OCI-LY1 (cell line): ENCODE measurements around the gene KRT80.

Experiments used
- H2AFZ ChIP-seq: fragments of 200-600 bp; sonication (generic), shearing (Covaris generic); 2 replicates; pipeline ENCODE4 v1.6.0; 2014; ENCODE audit warnings: antibody characterized with exemption, mild to moderate bottlenecking, low read length
- H3F3A ChIP-seq: fragments of 200-600 bp; sonication (generic), shearing (Covaris generic); 2 replicates; pipeline ENCODE4 v1.6.0; 2014; ENCODE audit warnings: mild to moderate bottlenecking, antibody characterized with exemption, low read length, moderate library complexity; ENCODE audit not compliant: insufficient read depth
- H3K27ac ChIP-seq: fragments of 200-600 bp; sonication (generic); 2 replicates; pipeline ENCODE4 v1.5.1; 2014; ENCODE audit warnings: low read length, mixed run types, mild to moderate bottlenecking, low read depth; ENCODE audit not compliant: poor library complexity, severe bottlenecking
- H3K27me3 ChIP-seq: fragments of 200-600 bp; sonication (generic); 2 replicates; pipeline ENCODE4 v1.6.0; 2014; ENCODE audit warnings: antibody characterized with exemption, mild to moderate bottlenecking, low read length, moderate library complexity; ENCODE audit not compliant: insufficient read depth
- H3K36me3 ChIP-seq: fragments of 200-600 bp; sonication (generic); 2 replicates; pipeline ENCODE4 v1.6.1; 2014; ENCODE audit warnings: mild to moderate bottlenecking, antibody characterized with exemption, low read length, moderate library complexity, mixed read lengths; ENCODE audit not compliant: insufficient read depth
- H3K4me1 ChIP-seq: fragments of 200-600 bp; sonication (generic); 2 replicates; pipeline ENCODE4 v1.5.1; 2014; ENCODE audit warnings: mild to moderate bottlenecking, low read length, moderate library complexity; ENCODE audit not compliant: insufficient read depth, severe bottlenecking
- H3K4me2 ChIP-seq: fragments of 200-600 bp; sonication (generic), shearing (Covaris generic); 2 replicates; pipeline ENCODE4 v1.6.1; 2014; ENCODE audit warnings: low read length
- H3K4me3 ChIP-seq: fragments of 200-600 bp; sonication (generic); 2 replicates; pipeline ENCODE4 v1.5.1; 2014; ENCODE audit warnings: low read length, low read depth, mild to moderate bottlenecking, mixed read lengths; ENCODE audit not compliant: poor library complexity, severe bottlenecking
- H3K79me2 ChIP-seq: fragments of 200-600 bp; shearing (Covaris generic); 2 replicates; pipeline ENCODE4 v1.6.1; 2016; ENCODE audit warnings: mixed run types, low read length, mixed read lengths; ENCODE audit not compliant: insufficient read depth
- H3K9ac ChIP-seq: fragments of 200-600 bp; sonication (generic), shearing (Covaris generic); 2 replicates; pipeline ENCODE4 v1.6.1; 2014; ENCODE audit warnings: mild to moderate bottlenecking, low read length, mixed read lengths
- H3K9me2 ChIP-seq: fragments of 200-600 bp; sonication (generic), shearing (Covaris generic); 2 replicates; pipeline ENCODE4 v1.6.1; 2014; ENCODE audit warnings: low read depth, mild to moderate bottlenecking, low read length, mixed read lengths
- H3K9me3 ChIP-seq: fragments of 200-600 bp; shearing (Covaris generic); 2 replicates; pipeline ENCODE4 v1.6.1; 2014; ENCODE audit warnings: low read length, mixed read lengths
- H4K20me1 ChIP-seq: fragments of 200-600 bp; sonication (generic), shearing (Covaris generic); 2 replicates; pipeline ENCODE4 v1.6.0; 2016; ENCODE audit warnings: mild to moderate bottlenecking, low read length; ENCODE audit not compliant: insufficient read depth
- CTCF ChIP-seq: fragments of 200-600 bp; sonication (generic), shearing (Covaris generic); IDR thresholded peaks from 2 replicates; pipeline ENCODE4 v1.5.1; 2017; ENCODE audit warnings: mild to moderate bottlenecking, antibody characterized with exemption, low read length, moderate library complexity, mixed read lengths
- EZH2 ChIP-seq: fragments of 200-600 bp; sonication (generic), shearing (Covaris generic); IDR thresholded peaks from 2 replicates; pipeline ENCODE4 v1.8.0; 2017; ENCODE audit warnings: borderline replicate concordance, mixed run types, mild to moderate bottlenecking, antibody characterized with exemption, low read length, moderate library complexity, mixed read lengths

KRT80 gene

GRCh38 chr12:52178984-52179383 lies 12.8 kb downstream of the KRT80 start:
- H3K4me2 ChIP-seq = no peak overlapping the region
- H3K4me3 ChIP-seq = no peak overlapping the region
- no peaks in the 10 kb centered on the region for H3K9me2 ChIP-seq
- no peak overlapping the region for H3K9ac ChIP-seq
- TF ChIP-seq EZH2 (no peak), CTCF (no peak)
- no peaks in the 10 kb centered on the region for H3K4me1 ChIP-seq
- peaks cover 8% of the 10 kb centered on the region; the same call in 1 of the 2 replicates for H3K27me3 ChIP-seq
- no peaks in the 10 kb centered on the region for H3K36me3 ChIP-seq
- H2AFZ ChIP-seq = no peak overlapping the region
- H4K20me1 ChIP-seq = no peaks in the 10 kb centered on the region
- no peaks in the 10 kb centered on the region for H3K79me2 ChIP-seq
- no peaks in the 10 kb centered on the region for H3K9me3 ChIP-seq
- H3F3A ChIP-seq = no peaks in the 10 kb centered on the region
- H3K27ac ChIP-seq = no peak overlapping the region

GRCh38 chr12:52178443-52178842 lies 13.4 kb downstream of the KRT80 start:
- Histone ChIP-seq H3K27me3 (peaks cover 8% of the 10 kb centered on the region; the same call in 1 of the 2 replicates), H2AFZ (no peak overlapping the region), H3K9ac (no peak overlapping the region), H3K9me3 (no peaks in the 10 kb centered on the region), H3K4me3 (no peak overlapping the region), H3K4me2 (no peak overlapping the region), H3K4me1 (no peaks in the 10 kb centered on the region), H4K20me1 (no peaks in the 10 kb centered on the region), H3K27ac (no peak overlapping the region), H3K79me2 (no peaks in the 10 kb centered on the region), H3K9me2 (no peaks in the 10 kb centered on the region), H3F3A (no peaks in the 10 kb centered on the region), H3K36me3 (no peaks in the 10 kb centered on the region)
- no peak for TF ChIP-seq CTCF
- no peak for TF ChIP-seq EZH2

- no peaks in the 10 kb centered on the region for H3K79me2 ChIP-seq
- no peak overlapping the region for H3K4me3 ChIP-seq
- TF ChIP-seq CTCF (no peak; the same call in 1 of the 2 replicates), EZH2 (no peak)
- no peak overlapping the region for H3K4me2 ChIP-seq
- H3K9me3 ChIP-seq = no peaks in the 10 kb centered on the region
- no peaks in the 10 kb centered on the region; the same call in 1 of the 2 replicates for H3K27me3 ChIP-seq
- H3F3A ChIP-seq = no peaks in the 10 kb centered on the region
- H2AFZ ChIP-seq = no peak overlapping the region
- H4K20me1 ChIP-seq = no peaks in the 10 kb centered on the region
- no peaks in the 10 kb centered on the region for H3K9me2 ChIP-seq
- no peaks in the 10 kb centered on the region for H3K36me3 ChIP-seq
- no peak overlapping the region for H3K9ac ChIP-seq
- no peaks in the 10 kb centered on the region for H3K4me1 ChIP-seq
- no peak overlapping the region for H3K27ac ChIP-seq
Measured at GRCh38 chr12:52175371-52176350, 16.2 kb downstream of the KRT80 start.
